ENCODE measurements around the gene STAT4.

- TF ChIP-seq CTCF (IDR thresholded peaks at IDR 0.05) (no peak), EP300 (IDR thresholded peaks at IDR 0.05; ENCODE audit: borderline replicate concordance in 1 of 2, low read depth in 1 of 2, low read length in 1 of 2) (no peak), POLR2AphosphoS5 (IDR thresholded peaks at IDR 0.05; ENCODE audit: low read depth, low read length) (no peak)
Measured at GRCh38 chr2:191100216-191100615, 50.6 kb downstream of the STAT4 start.
